Loucy (cell line): ENCODE data around the gene PARD3B.

Experiments used
- EZH2phosphoT487 ChIP-seq: fragments of 200-600 bp; IDR thresholded peaks from 2 replicates; pipeline ENCODE4 v1.6.1; 2018; ENCODE audit warnings: antibody characterized with exemption, mild to moderate bottlenecking, moderate library complexity, borderline replicate concordance
- TF ChIP-seq, protein P1 (sequence below): fragments of 200-600 bp; sonication (generic); conservative IDR thresholded peaks from 2 replicates; pipeline ENCODE4 v1.5.1; 2014; ENCODE audit warnings: mild to moderate bottlenecking, antibody characterized with exemption, low read length

DNA sequence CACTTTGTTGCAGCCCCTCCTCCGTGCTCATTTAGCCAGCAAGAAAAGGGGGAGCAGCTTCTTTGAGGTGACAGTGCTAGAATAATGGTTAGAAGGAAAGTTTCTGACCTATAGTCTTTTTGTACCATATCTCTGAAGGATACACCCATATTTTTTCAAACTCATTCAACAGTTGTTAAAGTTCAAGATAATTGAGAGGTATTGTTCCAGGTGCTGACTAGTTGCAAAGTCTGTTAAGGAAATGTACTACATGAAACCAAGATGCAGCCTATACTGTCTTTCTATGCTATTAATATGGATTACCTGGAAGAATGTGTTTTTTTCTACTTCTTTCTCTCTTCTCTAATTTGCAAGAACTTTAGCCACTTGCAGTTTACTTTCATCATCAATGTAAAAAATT lies 495.0 kb downstream of the PARD3B start:
- TF ChIP-seq EZH2phosphoT487 = no peak
- TF ChIP-seq, protein P1, sequence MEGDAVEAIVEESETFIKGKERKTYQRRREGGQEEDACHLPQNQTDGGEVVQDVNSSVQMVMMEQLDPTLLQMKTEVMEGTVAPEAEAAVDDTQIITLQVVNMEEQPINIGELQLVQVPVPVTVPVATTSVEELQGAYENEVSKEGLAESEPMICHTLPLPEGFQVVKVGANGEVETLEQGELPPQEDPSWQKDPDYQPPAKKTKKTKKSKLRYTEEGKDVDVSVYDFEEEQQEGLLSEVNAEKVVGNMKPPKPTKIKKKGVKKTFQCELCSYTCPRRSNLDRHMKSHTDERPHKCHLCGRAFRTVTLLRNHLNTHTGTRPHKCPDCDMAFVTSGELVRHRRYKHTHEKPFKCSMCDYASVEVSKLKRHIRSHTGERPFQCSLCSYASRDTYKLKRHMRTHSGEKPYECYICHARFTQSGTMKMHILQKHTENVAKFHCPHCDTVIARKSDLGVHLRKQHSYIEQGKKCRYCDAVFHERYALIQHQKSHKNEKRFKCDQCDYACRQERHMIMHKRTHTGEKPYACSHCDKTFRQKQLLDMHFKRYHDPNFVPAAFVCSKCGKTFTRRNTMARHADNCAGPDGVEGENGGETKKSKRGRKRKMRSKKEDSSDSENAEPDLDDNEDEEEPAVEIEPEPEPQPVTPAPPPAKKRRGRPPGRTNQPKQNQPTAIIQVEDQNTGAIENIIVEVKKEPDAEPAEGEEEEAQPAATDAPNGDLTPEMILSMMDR = no peak
